ENCODE measurements around the gene EXOC6B.

GRCh38 chr2:72612614-72613160, 213.1 kb downstream of the EXOC6B start:
- TF ChIP-seq POLR2A (IDR thresholded peaks at IDR 0.05) (no peak), CTCF (IDR thresholded peaks at IDR 0.05) (no peak)
